Measurements from ENCODE around the gene TVP23C. TPM values are rescaled to one million over a fixed set of nuclear protein-coding genes. Genes with fewer than 3 reads are reported as not detected.

Gene TVP23C
- total RNA-seq, 4 donors from 2014 or later = 9.9 to 31.7 (median 22.9) TPM

DNA sequence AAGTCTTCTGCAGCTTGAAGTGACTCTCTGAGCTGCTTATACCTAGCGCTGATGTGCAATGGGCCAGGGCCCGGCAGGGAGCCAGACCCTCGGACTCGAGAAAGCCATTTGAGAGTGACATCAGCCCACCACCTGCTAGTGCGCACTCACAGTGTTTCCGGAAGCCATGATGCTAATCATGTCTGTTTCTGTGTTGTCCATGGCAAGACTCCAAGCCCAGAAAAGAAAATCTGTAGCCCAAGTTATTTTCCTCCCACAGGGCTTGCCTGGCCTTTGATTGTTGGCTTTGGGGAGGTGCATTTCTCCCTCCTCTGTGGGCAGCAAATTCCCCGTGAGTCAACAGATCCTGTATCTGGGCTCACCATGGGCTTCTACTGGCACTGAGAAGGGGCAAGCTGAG, 94.0 kb downstream of the TVP23C start:
- Histone ChIP-seq H3K4me3 (no peak overlapping the region), H3K36me3 (no peaks in the 10 kb centered on the region), H3K4me1 (peaks cover 0 to 31% (median 6%) of the 10 kb centered on the region in 4 donors), H3K27me3 (no peaks in the 10 kb centered on the region), H3K9me3 (no peaks in the 10 kb centered on the region), H3K27ac (no peak overlapping the region)
- DNase-seq (ENCODE audit: low spot score in 2 of 2) = peak; percentile 25 to 70
- WGBS, 2 donors = 58 to 66% methylated on average over 7 of the region's 7 CpGs
- TF ChIP-seq, protein P1, sequence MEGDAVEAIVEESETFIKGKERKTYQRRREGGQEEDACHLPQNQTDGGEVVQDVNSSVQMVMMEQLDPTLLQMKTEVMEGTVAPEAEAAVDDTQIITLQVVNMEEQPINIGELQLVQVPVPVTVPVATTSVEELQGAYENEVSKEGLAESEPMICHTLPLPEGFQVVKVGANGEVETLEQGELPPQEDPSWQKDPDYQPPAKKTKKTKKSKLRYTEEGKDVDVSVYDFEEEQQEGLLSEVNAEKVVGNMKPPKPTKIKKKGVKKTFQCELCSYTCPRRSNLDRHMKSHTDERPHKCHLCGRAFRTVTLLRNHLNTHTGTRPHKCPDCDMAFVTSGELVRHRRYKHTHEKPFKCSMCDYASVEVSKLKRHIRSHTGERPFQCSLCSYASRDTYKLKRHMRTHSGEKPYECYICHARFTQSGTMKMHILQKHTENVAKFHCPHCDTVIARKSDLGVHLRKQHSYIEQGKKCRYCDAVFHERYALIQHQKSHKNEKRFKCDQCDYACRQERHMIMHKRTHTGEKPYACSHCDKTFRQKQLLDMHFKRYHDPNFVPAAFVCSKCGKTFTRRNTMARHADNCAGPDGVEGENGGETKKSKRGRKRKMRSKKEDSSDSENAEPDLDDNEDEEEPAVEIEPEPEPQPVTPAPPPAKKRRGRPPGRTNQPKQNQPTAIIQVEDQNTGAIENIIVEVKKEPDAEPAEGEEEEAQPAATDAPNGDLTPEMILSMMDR (IDR thresholded peaks at IDR 0.05) = no peak
- no peak for TF ChIP-seq POLR2A (IDR thresholded peaks at IDR 0.05)
- TF ChIP-seq EP300 (IDR thresholded peaks at IDR 0.05) = peak in 1 of 2 donors; percentile 42

DNA sequence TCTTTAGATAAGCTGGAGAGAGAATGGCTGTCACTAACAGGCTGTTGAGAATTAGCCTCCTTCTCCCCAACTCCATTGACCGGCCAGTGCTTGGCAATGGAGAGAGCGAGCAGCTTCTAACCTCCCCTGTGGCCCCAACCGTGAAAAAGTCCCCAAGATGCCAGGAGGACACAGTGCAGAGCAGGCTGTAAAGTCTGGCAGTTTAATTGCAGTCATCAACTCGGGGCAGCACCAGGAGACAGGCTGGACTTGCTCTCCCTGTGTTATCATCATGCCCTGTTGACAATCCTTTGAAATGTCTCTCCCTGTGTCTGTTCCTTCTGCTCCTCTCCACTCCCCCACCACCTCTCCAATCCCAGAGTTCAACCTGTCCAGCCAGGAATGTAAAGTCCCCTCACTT, 95.2 kb downstream of the TVP23C start:
- Histone ChIP-seq H3K4me3 (no peak overlapping the region), H3K4me1 (peaks cover 6 to 42% (median 16%) of the 10 kb centered on the region in 4 donors), H3K27ac (no peak overlapping the region), H3K9me3 (no peaks in the 10 kb centered on the region), H3K36me3 (no peaks in the 10 kb centered on the region), H3K27me3 (no peaks in the 10 kb centered on the region)
- TF ChIP-seq POLR2A (IDR thresholded peaks at IDR 0.05) (no peak), EP300 (IDR thresholded peaks at IDR 0.05) (no peak)
- TF ChIP-seq, protein P1 (IDR thresholded peaks at IDR 0.05) = no peak
- WGBS, 2 donors = 40 to 57% methylated on average over 4 of the region's 4 CpGs
- no peak for DNase-seq (ENCODE audit: low spot score in 2 of 2)

DNA sequence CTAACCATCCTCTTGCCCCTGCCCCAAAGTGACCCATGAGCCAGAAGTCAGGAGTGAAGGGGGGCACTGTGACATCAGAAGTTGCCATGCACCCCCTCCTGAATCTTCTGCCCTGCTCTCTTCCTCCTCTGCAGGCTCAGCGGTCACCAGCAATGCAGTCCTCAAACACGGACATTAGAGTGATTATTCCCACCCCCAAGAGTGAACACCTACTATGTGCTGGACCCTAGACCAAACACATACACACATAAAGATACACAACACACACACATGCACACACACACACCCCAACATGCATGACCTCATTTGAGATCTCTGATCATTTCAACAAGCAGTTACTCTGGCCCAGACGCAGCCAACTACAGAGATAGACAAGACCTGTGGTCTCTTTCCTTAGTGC, 95.7 kb downstream of the TVP23C start, which contains the start of gene CDRT4:
TSS of gene CDRT4 (minus strand) at position 30 of the 400 bp plus-strand sequence. CDS start 27,383 bp downstream, outside the sequence.
- 74 to 85% methylated on average over 3 of the region's 3 CpGs for WGBS, 2 donors
- Histone ChIP-seq H3K9me3 (no peaks in the 10 kb centered on the region), H3K27me3 (no peaks in the 10 kb centered on the region), H3K4me3 (no peak within 1 kb of the TSS), H3K36me3 (no peaks in the 10 kb centered on the region), H3K27ac (no peak within 1 kb of the TSS), H3K4me1 (peaks cover 6 to 48% (median 19%) of the 10 kb centered on the region in 4 donors)
- DNase-seq (ENCODE audit: low spot score in 2 of 2) = no peak
- TF ChIP-seq, protein P1 (IDR thresholded peaks at IDR 0.05) = no peak
- TF ChIP-seq POLR2A (IDR thresholded peaks at IDR 0.05) = no peak
- TF ChIP-seq EP300 (IDR thresholded peaks at IDR 0.05) = no peak

DNA sequence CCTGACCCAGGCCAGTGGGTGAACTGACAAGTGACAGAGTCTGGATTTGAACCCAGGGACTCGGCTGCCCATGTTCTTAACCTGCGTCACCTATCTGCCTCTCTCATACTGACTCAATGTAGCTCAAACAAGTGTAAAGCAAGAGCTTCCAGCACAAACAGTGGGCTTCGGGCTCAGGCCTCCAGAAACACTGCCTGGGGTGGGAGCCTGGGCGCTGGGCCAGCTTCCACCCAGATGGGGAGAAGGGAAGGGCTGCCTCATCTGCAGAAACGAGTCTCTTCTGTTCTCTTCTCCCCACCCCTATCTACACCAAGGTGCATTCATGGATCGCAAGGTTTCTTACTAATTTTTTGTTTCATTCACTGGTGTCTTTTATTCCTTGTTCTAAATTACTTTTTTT, 97.2 kb downstream of the TVP23C start:
- no peaks in the 10 kb centered on the region for H3K36me3 ChIP-seq
- TF ChIP-seq, protein P1 (IDR thresholded peaks at IDR 0.05) = no peak
- TF ChIP-seq POLR2A (IDR thresholded peaks at IDR 0.05) = no peak
- no peak for TF ChIP-seq EP300 (IDR thresholded peaks at IDR 0.05)
- no peak for DNase-seq (ENCODE audit: low spot score in 2 of 2)
- H3K4me1 ChIP-seq = peaks cover 6 to 59% (median 21%) of the 10 kb centered on the region in 4 donors
- H3K4me3 ChIP-seq = no peak overlapping the region
- H3K27ac ChIP-seq = peak overlapping the region in 1 of 4 donors; percentile 24
- H3K27me3 ChIP-seq = no peaks in the 10 kb centered on the region
- WGBS, 2 donors = 66% methylated on average over 6 of the region's 6 CpGs
- H3K9me3 ChIP-seq = no peaks in the 10 kb centered on the region

DNA sequence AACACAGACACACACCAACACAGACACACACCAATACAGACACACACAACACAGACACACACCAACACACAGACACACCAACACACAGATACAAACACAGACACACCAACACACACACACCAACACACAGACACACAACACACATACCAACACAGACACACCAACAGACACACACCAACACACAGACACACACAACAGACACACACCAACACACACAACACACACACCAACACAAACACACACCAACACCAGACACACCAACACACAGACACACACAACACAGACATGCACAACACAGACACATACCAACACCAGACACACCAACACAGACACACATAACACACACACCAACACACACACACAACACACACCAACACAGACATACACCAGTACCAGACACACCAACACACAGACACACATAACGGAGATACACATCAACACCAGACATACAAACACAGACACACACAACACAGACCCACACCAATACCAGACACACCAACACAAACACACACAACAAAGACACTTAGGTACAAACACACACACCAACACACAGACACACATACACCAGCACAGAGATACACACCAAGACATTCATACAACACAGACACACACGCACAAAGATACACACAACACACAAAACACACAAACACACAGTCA, 98.1 kb downstream of the TVP23C start:
- Histone ChIP-seq H3K36me3 (no peaks in the 10 kb centered on the region), H3K4me3 (no peak overlapping the region), H3K4me1 (peaks cover 6 to 65% (median 25%) of the 10 kb centered on the region in 4 donors), H3K27ac (peak overlapping the region in 1 of 4 donors; percentile 84), H3K27me3 (no peaks in the 10 kb centered on the region), H3K9me3 (no peaks in the 10 kb centered on the region)
- 98 to 100% methylated on average over 2 of the region's 2 CpGs for WGBS, 2 donors
- no peak for DNase-seq (ENCODE audit: low spot score in 2 of 2)
- TF ChIP-seq, protein P1 (IDR thresholded peaks at IDR 0.05) = no peak
- no peak for TF ChIP-seq POLR2A (IDR thresholded peaks at IDR 0.05)
- TF ChIP-seq EP300 (IDR thresholded peaks at IDR 0.05) = no peak
